A673 (cell line): ENCODE measurements around the gene RPL15. TPM values are rescaled to one million over a fixed set of nuclear protein-coding genes. Genes with fewer than 3 reads are reported as not detected.

Experiments
- BruUV-seq: library from RNA; stranded (reverse); fragments of 400-500 nt; replicated peaks from 2 replicates; lab custom pipeline; 2021; lab: Mats Ljungman, UMichigan
- CTCF ChIA-PET: fragments of 300-600 bp; sonication (Branson Sonifier 250); formaldehyde crosslinking; loops from one replicate; lab custom pipeline; 2022; ENCODE audit warnings: antibody characterized with exemption; lab: Charles Lee
- POLR2A ChIA-PET: fragments of 300-600 bp; sonication (Branson Sonifier 250); formaldehyde crosslinking; loops from one replicate; lab custom pipeline; 2022; ENCODE audit warnings: antibody characterized with exemption; ENCODE audit not compliant: low non-redundant PET; lab: Charles Lee
- DNase-seq: peaks from one replicate; pipeline ENCODE4 v3.0.0-alpha.2; 2015; ENCODE audit warnings: low spot score
- H3K27ac ChIP-seq: fragments of 200-600 bp; sonication (generic); 2 replicates; pipeline ENCODE4 v1.5.1; 2016; ENCODE audit warnings: mixed run types, low read depth, mild to moderate bottlenecking, mixed read lengths, antibody characterized with exemption, low read length; ENCODE audit not compliant: poor library complexity, severe bottlenecking
- H3K27me3 ChIP-seq: fragments of 200-600 bp; sonication (generic); replicated peaks from 2 replicates; pipeline ENCODE4 v1.6.1; 2017; ENCODE audit warnings: mixed run types, low read depth, mild to moderate bottlenecking, mixed read lengths, antibody characterized with exemption, low read length; ENCODE audit not compliant: insufficient read depth, poor library complexity
- H3K36me3 ChIP-seq: fragments of 200-600 bp; sonication (generic); 2 replicates; pipeline ENCODE4 v1.6.1; 2016; ENCODE audit warnings: mixed run types, mild to moderate bottlenecking, mixed read lengths, antibody characterized with exemption, low read length; ENCODE audit not compliant: insufficient read depth, poor library complexity, severe bottlenecking
- H3K4me1 ChIP-seq: fragments of 200-600 bp; sonication (generic); 2 replicates; pipeline ENCODE4 v1.6.1; 2017; ENCODE audit warnings: mixed run types, mild to moderate bottlenecking, mixed read lengths, antibody characterized with exemption, low read length; ENCODE audit not compliant: insufficient read depth, poor library complexity, severe bottlenecking
- H3K4me3 ChIP-seq: fragments of 200-600 bp; sonication (generic); 2 replicates; pipeline ENCODE4 v1.5.1; 2016; ENCODE audit warnings: low read depth, mixed run types, mild to moderate bottlenecking, mixed read lengths, low read length; ENCODE audit not compliant: poor library complexity, severe bottlenecking
- H3K9me3 ChIP-seq: fragments of 200-600 bp; sonication (generic); 2 replicates; pipeline ENCODE4 v1.6.1; 2016; ENCODE audit warnings: mixed run types, low read depth, mild to moderate bottlenecking, mixed read lengths, antibody characterized with exemption, low read length; ENCODE audit not compliant: poor library complexity, severe bottlenecking
- EZH2 ChIP-seq: fragments of 200-600 bp; sonication (generic); IDR thresholded peaks from 2 replicates; pipeline ENCODE4 v1.6.1; 2017; ENCODE audit warnings: borderline replicate concordance, low read depth, mild to moderate bottlenecking, mixed read lengths, antibody characterized with exemption, low read length; ENCODE audit not compliant: poor library complexity, severe bottlenecking
- intact Hi-C: fragments of 100-400 bp; cut with micrococcal nuclease; formaldehyde crosslinking; loops from one replicate; pipeline ENCODE4 v1.10.0; 2022; ENCODE audit not compliant: unreplicated experiment
- total RNA-seq: library from RNA; stranded (reverse); gene quantifications from 2 replicates; pipeline ENCODE4 v1.2.3, GENCODE V29; 2021
- TF ChIP-seq, protein P1 (sequence below): fragments of 300-800, 200-600 bp; sonication (generic); conservative IDR thresholded peaks from 2 replicates; pipeline ENCODE4 v1.5.1; 2017; ENCODE audit warnings: low read depth, mild to moderate bottlenecking, antibody characterized with exemption, low read length, moderate library complexity, mixed read lengths

The RPL15 gene
- total RNA-seq, 1 experiment from 2014 or later: 1,939 TPM

DNA sequence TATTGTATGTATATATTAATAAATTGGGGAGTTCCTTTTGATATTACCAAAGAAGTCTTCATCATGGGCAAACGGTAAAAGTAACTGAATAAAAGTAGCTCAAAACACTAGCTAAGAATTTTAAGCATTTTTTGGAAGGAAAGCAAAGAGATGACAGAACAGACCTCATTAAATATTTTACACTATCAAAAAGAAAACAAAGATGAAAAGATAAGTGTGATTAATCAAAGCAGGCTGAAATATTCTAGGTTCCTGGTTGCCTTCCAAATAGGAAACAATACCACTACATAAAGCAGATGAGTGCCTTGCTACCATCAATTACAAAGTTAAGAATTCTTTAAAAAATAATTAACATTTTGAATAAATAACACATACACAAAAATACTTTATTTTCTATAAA, 3.8 kb upstream of the RPL15 start:
- ChIA-PET POLR2A (no interaction called here), CTCF (no interaction called here)
- BruUV-seq: no TSS peak
- Histone ChIP-seq H3K4me3 (no peak overlapping the region), H3K36me3 (peaks cover 26% of the 10 kb centered on the region), H3K9me3 (no peaks in the 10 kb centered on the region), H3K27ac (no peak overlapping the region), H3K27me3 (no peaks in the 10 kb centered on the region), H3K4me1 (peaks cover 4% of the 10 kb centered on the region)
- no peak for TF ChIP-seq EZH2
- TF ChIP-seq, protein P1, sequence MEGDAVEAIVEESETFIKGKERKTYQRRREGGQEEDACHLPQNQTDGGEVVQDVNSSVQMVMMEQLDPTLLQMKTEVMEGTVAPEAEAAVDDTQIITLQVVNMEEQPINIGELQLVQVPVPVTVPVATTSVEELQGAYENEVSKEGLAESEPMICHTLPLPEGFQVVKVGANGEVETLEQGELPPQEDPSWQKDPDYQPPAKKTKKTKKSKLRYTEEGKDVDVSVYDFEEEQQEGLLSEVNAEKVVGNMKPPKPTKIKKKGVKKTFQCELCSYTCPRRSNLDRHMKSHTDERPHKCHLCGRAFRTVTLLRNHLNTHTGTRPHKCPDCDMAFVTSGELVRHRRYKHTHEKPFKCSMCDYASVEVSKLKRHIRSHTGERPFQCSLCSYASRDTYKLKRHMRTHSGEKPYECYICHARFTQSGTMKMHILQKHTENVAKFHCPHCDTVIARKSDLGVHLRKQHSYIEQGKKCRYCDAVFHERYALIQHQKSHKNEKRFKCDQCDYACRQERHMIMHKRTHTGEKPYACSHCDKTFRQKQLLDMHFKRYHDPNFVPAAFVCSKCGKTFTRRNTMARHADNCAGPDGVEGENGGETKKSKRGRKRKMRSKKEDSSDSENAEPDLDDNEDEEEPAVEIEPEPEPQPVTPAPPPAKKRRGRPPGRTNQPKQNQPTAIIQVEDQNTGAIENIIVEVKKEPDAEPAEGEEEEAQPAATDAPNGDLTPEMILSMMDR: no peak
- intact Hi-C loops: loop anchor here (10.0 kb wide), 1 partner anchor 322 kb away; no protein-coding TSS in a partner anchor
- DNase-seq: no peak

DNA sequence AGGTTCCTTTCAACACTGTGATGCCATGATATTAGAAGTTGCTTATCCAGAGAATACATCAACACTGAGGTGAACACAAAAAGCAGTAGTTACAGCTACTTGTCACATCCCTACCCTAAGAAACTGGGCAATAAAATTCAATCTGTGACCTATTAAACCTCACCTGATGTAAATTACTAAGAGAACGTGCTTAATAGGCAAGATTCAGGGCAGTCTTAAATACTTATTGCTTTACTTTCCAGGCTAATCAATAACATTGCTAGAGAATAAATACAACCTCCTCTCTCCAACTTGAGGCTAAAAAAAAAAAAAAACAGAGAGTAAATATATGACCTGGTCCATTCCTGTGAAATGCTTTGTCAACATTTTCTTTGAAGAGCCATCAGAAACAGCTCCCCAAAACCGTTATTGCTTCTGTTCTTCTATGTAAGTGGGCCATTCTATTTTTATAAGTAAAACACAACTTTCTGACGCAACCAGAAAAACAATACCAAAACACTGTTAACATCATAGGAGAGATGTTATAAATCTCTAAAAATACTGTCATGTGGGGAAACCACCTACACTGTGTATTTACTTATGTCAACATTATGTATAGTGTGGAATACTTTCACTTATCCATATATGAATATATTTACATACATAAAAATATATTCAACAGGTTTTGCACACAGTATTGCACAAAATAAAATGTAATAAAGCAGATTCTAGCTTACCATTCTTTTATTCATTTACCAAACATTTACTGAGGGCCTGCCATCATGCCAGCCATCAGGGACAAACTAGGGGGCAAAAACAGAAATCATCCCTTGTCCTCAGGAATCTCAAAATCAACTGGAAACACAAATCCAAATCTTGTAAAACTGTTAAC, 2.8 kb upstream of the RPL15 start:
- TF ChIP-seq, protein P1: no peak
- TF ChIP-seq EZH2: no peak

DNA sequence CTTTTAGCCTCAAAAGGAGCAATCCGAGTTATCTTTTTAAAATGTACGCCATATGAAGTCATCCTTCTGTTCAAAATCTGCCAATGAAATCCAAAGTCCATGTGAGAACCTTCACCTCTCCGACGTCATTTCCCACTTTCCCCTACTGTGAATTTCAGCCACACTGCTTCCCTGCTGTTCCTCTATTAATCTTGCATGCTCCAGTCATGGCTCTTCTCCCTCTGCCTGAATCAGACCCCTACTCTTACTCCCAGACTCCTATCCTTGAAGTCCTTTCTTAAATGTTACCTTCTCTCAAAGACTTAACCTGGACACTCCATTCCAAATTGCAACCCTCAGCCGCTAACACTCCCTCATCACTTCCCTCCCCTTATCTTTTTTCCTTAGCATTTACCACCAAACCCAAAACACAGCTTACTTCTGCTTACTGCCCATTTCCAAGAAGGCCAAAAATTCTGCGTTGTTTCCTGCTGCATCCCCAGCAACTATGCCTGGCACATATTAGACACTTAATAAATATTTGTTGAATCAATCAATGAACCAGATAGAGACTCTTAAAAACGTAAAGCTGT, 1.3 kb upstream of the RPL15 start:
- BruUV-seq: no TSS peak
- Histone ChIP-seq H3K36me3 (peaks cover 31% of the 10 kb centered on the region), H3K4me1 (peaks cover 10% of the 10 kb centered on the region), H3K27ac (peak overlapping the region; percentile 92), H3K27me3 (no peaks in the 10 kb centered on the region), H3K9me3 (no peaks in the 10 kb centered on the region), H3K4me3 (peak overlapping the region; percentile 87)
- ChIA-PET POLR2A (no interaction called here), CTCF (interaction anchor here (1.2 kb wide), 1 partner anchor 27 kb away, joined by 3 read pairs; no protein-coding TSS in a partner anchor)
- DNase-seq: peak; percentile 66
- intact Hi-C loops: loop anchor here (2.0 to 10.0 kb wide), 2 partner anchors 75 to 319 kb away; no protein-coding TSS in a partner anchor
- no peak for TF ChIP-seq EZH2

More for the DNA sequence above, 2.8 kb upstream of the RPL15 start:
- intact Hi-C loops: loop anchor here (10.0 kb wide), 1 partner anchor 321 kb away; no protein-coding TSS in a partner anchor
- no peaks in the 10 kb centered on the region for H3K9me3 ChIP-seq
- peaks cover 29% of the 10 kb centered on the region for H3K36me3 ChIP-seq
- ChIA-PET CTCF (no interaction called here), POLR2A (no interaction called here)
- H3K4me1 ChIP-seq: peaks cover 10% of the 10 kb centered on the region
- H3K27me3 ChIP-seq: no peaks in the 10 kb centered on the region
- no TSS peak for BruUV-seq
- peak overlapping the region; percentile 87 for H3K4me3 ChIP-seq
- no peak for DNase-seq
- H3K27ac ChIP-seq: no peak overlapping the region
